NCI-H187 (cell line): ENCODE results near the gene RETREG2.

Experiments used
- DNase-seq, 2 experiments: peaks; one replicate each; lab custom pipeline; 2025; lab: John Stamatoyannopoulos, UW

The RETREG2 gene

GRCh38 chr2:219169930-219170654, 8.0 kb upstream of the RETREG2 start, which contains the start of gene SLC23A3:
TSS of gene SLC23A3 (minus strand) at chr2:219170029. CDS start at chr2:219169984, 45 bp downstream.
- DNase-seq = no peak

- DNase-seq = no peak
Observed at GRCh38 chr2:219171231-219171651, 6.8 kb upstream of the RETREG2 start.

GRCh38 chr2:219172231-219173154, 5.6 kb upstream of the RETREG2 start:
- no peak for DNase-seq

GRCh38 chr2:219173176-219173575, 4.9 kb upstream of the RETREG2 start:
- DNase-seq = no peak

- DNase-seq = no peak
Observed at GRCh38 chr2:219174146-219174545, 3.9 kb upstream of the RETREG2 start.

GRCh38 chr2:219174801-219175200, 3.3 kb upstream of the RETREG2 start:
- DNase-seq = no peak

- DNase-seq = no peak
Observed at GRCh38 chr2:219175486-219175885, 2.6 kb upstream of the RETREG2 start.

GRCh38 chr2:219175928-219176817, 1.9 kb upstream of the RETREG2 start:
- DNase-seq = no peak

GRCh38 chr2:219176818-219177551, 1.1 kb upstream of the RETREG2 start, which contains the start of gene CNPPD1:
TSS of gene CNPPD1 (minus strand) at chr2:219176925. CDS start at chr2:219176828, 97 bp downstream.
- peak; percentile 39 to 61 for DNase-seq

GRCh38 chr2:219178377-219179175, 501 bp downstream of the RETREG2 start:
- no peak for DNase-seq

- no peak for DNase-seq
Observed at GRCh38 chr2:219179601-219180465, 1.8 kb downstream of the RETREG2 start.

- DNase-seq = no peak
Observed at GRCh38 chr2:219180961-219181360, 2.9 kb downstream of the RETREG2 start.

GRCh38 chr2:219181531-219181930, 3.5 kb downstream of the RETREG2 start:
- DNase-seq = no peak

GRCh38 chr2:219182331-219183150, 4.5 kb downstream of the RETREG2 start:
- DNase-seq = no peak

- DNase-seq = no peak
Observed at GRCh38 chr2:219183151-219183772, 5.2 kb downstream of the RETREG2 start.

- DNase-seq = no peak
Observed at GRCh38 chr2:219184121-219184520, 6.0 kb downstream of the RETREG2 start.

- DNase-seq = no peak
Observed at GRCh38 chr2:219186754-219187456, 8.8 kb downstream of the RETREG2 start.
